ENCODE data around the gene PSD4. TPM values are rescaled to one million over a fixed set of nuclear protein-coding genes. Genes with fewer than 3 reads are reported as not detected.

PSD4 gene
- total and polyA plus RNA-seq, 4 donors = 20.9 to 48.1 (median 29.0) TPM

DNA sequence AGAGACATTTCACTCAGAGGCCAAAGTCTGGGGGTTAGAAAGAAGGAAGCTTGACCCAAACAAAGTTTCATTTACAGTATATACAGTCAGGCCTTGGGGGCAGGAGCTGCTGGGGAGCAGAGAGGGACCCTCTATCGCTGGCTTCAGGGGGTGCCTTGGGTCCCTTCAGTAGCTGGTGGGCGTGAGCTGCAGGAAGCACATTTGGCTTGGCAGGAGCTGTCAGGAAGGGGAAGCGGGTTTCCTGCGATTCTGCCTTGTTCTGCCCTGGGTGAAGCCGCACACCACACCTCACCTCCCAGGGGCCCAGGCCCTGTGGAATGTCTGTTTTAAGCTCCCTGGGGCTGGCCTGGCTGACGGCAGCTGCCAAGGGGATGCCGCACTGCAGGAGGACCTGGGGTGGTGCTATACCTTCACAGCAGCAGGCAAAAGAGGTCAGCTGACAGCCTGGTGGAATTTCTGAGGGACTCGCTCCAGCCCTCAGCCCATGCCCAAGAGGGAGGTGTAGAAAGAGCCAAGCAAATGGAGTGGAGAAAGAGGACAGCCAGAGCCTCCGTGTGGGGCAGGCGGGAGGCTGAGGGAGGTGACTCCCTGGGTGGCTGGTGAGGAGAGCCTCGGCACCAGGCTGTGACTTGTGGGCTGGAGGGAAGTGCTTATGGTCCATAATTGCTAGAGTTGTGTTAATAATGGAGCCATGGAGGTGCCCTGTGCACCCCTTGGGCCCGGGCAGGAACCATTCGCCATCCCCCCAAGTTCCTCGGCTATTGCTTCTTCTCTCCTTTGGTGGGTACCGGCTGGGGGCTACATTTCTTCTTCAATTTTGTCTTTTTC lies 43.9 kb downstream of the PSD4 start:
- ATAC-seq (ENCODE audit: insufficient read depth, low FRiP score) (no peak), DNase-seq (peak in 2 of 3 donors; percentile 57 to 62)
- Histone ChIP-seq H3K27ac (ENCODE audit: low read depth in 1 of 2, low read length in 1 of 2) (peak overlapping the region; percentile 26 to 63), H3K36me3 (ENCODE audit: control insufficient read depth in 4 of 4, insufficient read depth in 4 of 4, low read length in 4 of 4) (no peaks in the 10 kb centered on the region), H3K9ac (ENCODE audit: insufficient read depth in 1 of 2, low read length in 2 of 2) (no peak overlapping the region), H3K9me3 (ENCODE audit: control insufficient read depth in 4 of 4, insufficient read depth in 3 of 4, low read length in 3 of 4) (no peaks in the 10 kb centered on the region), H3K4me3 (no peak overlapping the region), H3K27me3 (ENCODE audit: control insufficient read depth in 3 of 3, insufficient read depth in 3 of 3, low read length in 2 of 3) (no peaks in the 10 kb centered on the region), H3K4me1 (ENCODE audit: control insufficient read depth in 5 of 5, insufficient read depth in 5 of 5, low read length in 5 of 5) (peaks cover 0 to 26% (median 4%) of the 10 kb centered on the region in 5 donors)
- TF ChIP-seq, protein P1, sequence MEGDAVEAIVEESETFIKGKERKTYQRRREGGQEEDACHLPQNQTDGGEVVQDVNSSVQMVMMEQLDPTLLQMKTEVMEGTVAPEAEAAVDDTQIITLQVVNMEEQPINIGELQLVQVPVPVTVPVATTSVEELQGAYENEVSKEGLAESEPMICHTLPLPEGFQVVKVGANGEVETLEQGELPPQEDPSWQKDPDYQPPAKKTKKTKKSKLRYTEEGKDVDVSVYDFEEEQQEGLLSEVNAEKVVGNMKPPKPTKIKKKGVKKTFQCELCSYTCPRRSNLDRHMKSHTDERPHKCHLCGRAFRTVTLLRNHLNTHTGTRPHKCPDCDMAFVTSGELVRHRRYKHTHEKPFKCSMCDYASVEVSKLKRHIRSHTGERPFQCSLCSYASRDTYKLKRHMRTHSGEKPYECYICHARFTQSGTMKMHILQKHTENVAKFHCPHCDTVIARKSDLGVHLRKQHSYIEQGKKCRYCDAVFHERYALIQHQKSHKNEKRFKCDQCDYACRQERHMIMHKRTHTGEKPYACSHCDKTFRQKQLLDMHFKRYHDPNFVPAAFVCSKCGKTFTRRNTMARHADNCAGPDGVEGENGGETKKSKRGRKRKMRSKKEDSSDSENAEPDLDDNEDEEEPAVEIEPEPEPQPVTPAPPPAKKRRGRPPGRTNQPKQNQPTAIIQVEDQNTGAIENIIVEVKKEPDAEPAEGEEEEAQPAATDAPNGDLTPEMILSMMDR (IDR thresholded peaks at IDR 0.05; ENCODE audit: control extremely low read depth, extremely low read depth) = no peak
- 44 to 59% methylated on average over 15 of the region's 15 CpGs for WGBS, 2 donors

DNA sequence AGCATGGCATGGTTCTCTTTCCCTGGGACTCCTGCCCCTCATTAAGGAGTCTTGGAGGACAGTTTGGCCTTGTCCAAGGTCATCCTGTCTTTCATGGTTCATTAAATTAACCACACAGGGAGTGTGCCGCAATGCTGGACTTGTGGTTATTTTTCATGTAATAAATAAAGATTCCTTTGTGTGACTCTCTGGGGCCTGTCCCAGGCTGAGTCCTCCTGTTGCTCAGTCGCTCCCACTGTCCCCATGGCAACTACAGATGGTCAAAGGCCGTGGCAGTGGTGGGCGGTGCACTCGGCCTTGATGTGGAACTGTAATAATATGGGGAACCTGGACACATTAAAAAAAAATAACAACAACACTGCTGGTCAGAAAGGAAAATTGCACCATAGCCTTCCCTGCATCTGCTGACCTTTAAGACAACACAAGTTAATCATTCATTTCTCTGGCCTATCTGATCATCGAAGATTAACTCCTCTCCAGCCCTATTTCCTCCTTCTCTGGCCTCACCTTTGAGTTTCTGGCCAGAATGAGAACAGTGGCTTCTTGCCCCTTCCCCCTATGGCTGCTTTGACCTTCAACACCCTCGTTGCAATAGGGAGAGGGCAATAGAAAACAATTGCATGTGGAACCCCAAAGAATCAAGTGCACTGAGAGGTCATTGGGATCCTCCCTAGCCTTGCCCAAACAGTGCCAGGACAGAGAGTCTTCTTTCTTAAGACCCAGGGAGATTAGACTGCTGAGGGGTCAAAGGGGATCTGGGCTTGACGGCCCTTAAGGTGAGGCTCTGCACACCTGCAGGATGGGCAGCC lies 44.7 kb downstream of the PSD4 start:
- H3K27ac ChIP-seq (ENCODE audit: low read depth in 1 of 2, low read length in 1 of 2) = peak overlapping the region; percentile 26 to 63
- DNase-seq = no peak
- 65 to 68% methylated on average over 8 of the region's 8 CpGs for WGBS, 2 donors

DNA sequence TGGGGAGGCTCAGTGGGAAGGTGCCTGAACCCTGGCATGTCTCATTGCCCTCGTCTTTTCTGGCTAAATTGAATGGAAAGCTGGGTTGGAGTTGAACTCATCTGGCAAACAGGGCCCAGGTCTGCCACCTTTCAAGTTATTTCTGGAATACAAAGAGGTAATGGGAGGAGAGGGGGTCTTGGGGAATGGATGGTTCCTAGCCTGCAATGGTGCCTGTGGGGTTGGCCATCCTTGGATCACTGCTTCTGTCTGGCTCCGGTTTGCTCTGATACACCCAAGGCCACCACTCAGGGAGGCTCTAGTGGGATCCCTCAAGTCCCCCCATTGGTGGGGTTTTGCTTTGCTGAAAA lies 45.3 kb downstream of the PSD4 start:
- TF ChIP-seq, protein P1 (IDR thresholded peaks at IDR 0.05; ENCODE audit: control extremely low read depth, extremely low read depth) = no peak
- Histone ChIP-seq H3K4me1 (ENCODE audit: control insufficient read depth in 5 of 5, insufficient read depth in 5 of 5, low read length in 5 of 5) (peaks cover 0 to 21% (median 0%) of the 10 kb centered on the region in 5 donors), H3K27ac (ENCODE audit: low read depth in 1 of 2, low read length in 1 of 2) (peak overlapping the region in 1 of 2 donors; percentile 21), H3K36me3 (ENCODE audit: control insufficient read depth in 4 of 4, insufficient read depth in 4 of 4, low read length in 4 of 4) (no peaks in the 10 kb centered on the region), H3K4me3 (no peak overlapping the region), H3K9me3 (ENCODE audit: control insufficient read depth in 4 of 4, insufficient read depth in 3 of 4, low read length in 3 of 4) (no peaks in the 10 kb centered on the region), H3K9ac (ENCODE audit: insufficient read depth in 1 of 2, low read length in 2 of 2) (no peak overlapping the region), H3K27me3 (ENCODE audit: control insufficient read depth in 3 of 3, insufficient read depth in 3 of 3, low read length in 2 of 3) (no peaks in the 10 kb centered on the region)
- DNase-seq (no peak), ATAC-seq (ENCODE audit: insufficient read depth, low FRiP score) (no peak)
- 96 to 98% methylated on average over 2 of the region's 2 CpGs for WGBS, 2 donors

More for the DNA sequence above, 44.7 kb downstream of the PSD4 start:
- peak; percentile 64 for ATAC-seq (ENCODE audit: insufficient read depth, low FRiP score)
- H3K9me3 ChIP-seq (ENCODE audit: control insufficient read depth in 4 of 4, insufficient read depth in 3 of 4, low read length in 3 of 4) = no peaks in the 10 kb centered on the region
- TF ChIP-seq, protein P1 (IDR thresholded peaks at IDR 0.05; ENCODE audit: control extremely low read depth, extremely low read depth) = no peak
- no peaks in the 10 kb centered on the region for H3K27me3 ChIP-seq (ENCODE audit: control insufficient read depth in 3 of 3, insufficient read depth in 3 of 3, low read length in 2 of 3)
- H3K36me3 ChIP-seq (ENCODE audit: control insufficient read depth in 4 of 4, insufficient read depth in 4 of 4, low read length in 4 of 4) = no peaks in the 10 kb centered on the region
- H3K4me1 ChIP-seq (ENCODE audit: control insufficient read depth in 5 of 5, insufficient read depth in 5 of 5, low read length in 5 of 5) = peaks cover 0 to 21% (median 0%) of the 10 kb centered on the region in 5 donors
- H3K9ac ChIP-seq (ENCODE audit: insufficient read depth in 1 of 2, low read length in 2 of 2) = no peak overlapping the region
- no peak overlapping the region for H3K4me3 ChIP-seq

Measured in lung (tissue), 12 donors.